Transverse colon (tissue), 4 donors: ENCODE results near the gene ANXA6. TPM values are rescaled to one million over a fixed set of nuclear protein-coding genes. Genes with fewer than 3 reads are reported as not detected.

Source experiments
- DNase-seq: peaks from one replicate; pipeline ENCODE4 v3.0.0-alpha.2; 2019
- H3K27ac ChIP-seq, 4 donors: fragments of 200-600 bp; sonication (generic); 2 replicates each; pipeline ENCODE4 v1.5.1; 2016 to 2018; ENCODE audit warnings: inconsistent platforms in 4 of 4
- H3K27me3 ChIP-seq: fragments of 200-600 bp; sonication (generic); 2 replicates; pipeline ENCODE4 v1.5.1; 2017; ENCODE audit warnings: inconsistent platforms
- H3K36me3 ChIP-seq, 4 donors: fragments of 200-600 bp; sonication (generic); 2 replicates each; pipeline ENCODE4 v1.5.1; 2017 to 2019; ENCODE audit warnings: inconsistent platforms in 4 of 4
- H3K4me1 ChIP-seq, 4 donors: fragments of 200-600 bp; sonication (generic); 2 replicates each; pipeline ENCODE4 v1.5.1; 2017 to 2020; ENCODE audit warnings: inconsistent platforms in 4 of 4
- H3K4me3 ChIP-seq, 4 donors: fragments of 200-600 bp; sonication (generic); 1 replicate in 1 of 4; 2 replicates in 3 of 4; pipeline versions ENCODE4 v1.5.1 to v1.6.1; 2017 to 2019; ENCODE audit warnings: inconsistent platforms in 4 of 4
- H3K9me3 ChIP-seq, 2 donors: fragments of 200-600 bp; sonication (generic); 2 replicates each; pipeline ENCODE4 v1.5.1; 2017 to 2019; ENCODE audit warnings: inconsistent platforms in 2 of 2
- CTCF ChIP-seq, 5 experiments: fragments of 200-600 bp in 3 of 5; fragments of 450-650 bp in 2 of 5; sonication (generic) in 3 of 5; IDR thresholded peaks; 1 replicate in 2 of 5; 2 replicates in 3 of 5; pipeline ENCODE4 v1.5.1; 2016 to 2017; ENCODE audit warnings: antibody characterized with exemption in 5 of 5, inconsistent platforms in 3 of 5, mild to moderate bottlenecking in 2 of 5, moderate library complexity in 1 of 5
- EP300 ChIP-seq: sonication (generic); formaldehyde crosslinking; IDR thresholded peaks from one replicate; pipeline ENCODE4 v1.6.1; 2017; ENCODE audit warnings: antibody characterized with exemption, low read depth
- POLR2A ChIP-seq: fragments of 450-650 bp; IDR thresholded peaks from one replicate; pipeline ENCODE4 v1.6.1; 2016; ENCODE audit warnings: antibody characterized with exemption, mild to moderate bottlenecking, moderate library complexity
- POLR2AphosphoS5 ChIP-seq, 3 donors: sonication (generic); formaldehyde crosslinking; IDR thresholded peaks; one replicate each; pipeline ENCODE4 v1.6.1; 2016; ENCODE audit warnings: antibody characterized with exemption in 3 of 3
- WGBS, 2 donors: methylation state at CpG; one replicate each; pipeline ENCODE4 v1.1.5; 2018; ENCODE audit warnings: low coverage in 1 of 2; 5-methylcytosine and 5-hydroxymethylcytosine counted together
- in situ Hi-C, 4 donors: fragments of 200-750 bp; cut with MboI; loops; one replicate each; pipeline versions ENCODE4 v1.15.0 to v1.15.1; 2017; ENCODE audit warnings: low sequenced_read_pairs in 3 of 4, low pct_ligation_motif_present in 1 of 4, low pct_unique_long_range_greater_than_20kb in 1 of 4
- intact Hi-C: fragments of 100-400 bp; cut with DNase I; formaldehyde crosslinking; loops from one replicate; pipeline ENCODE4 v1.15.1; 2023; ENCODE audit warnings: low total_unique reads
- total RNA-seq, 4 donors: library from RNA; depleted of rRNA; stranded (reverse); fragments of >200 nt; gene quantifications; one replicate each; pipeline ENCODE4 v1.1.0, GENCODE V29; 2016

The ANXA6 gene
- total RNA-seq, 4 donors from 2014 or later: 19.1 to 79.0 (median 55.3) TPM

GRCh38 chr5:151183456-151184245 lies 26.1 kb upstream of the ANXA6 start:
- H3K9me3 ChIP-seq: no peaks in the 10 kb centered on the region
- H3K4me3 ChIP-seq: no peak overlapping the region
- in situ Hi-C loops: no loop called here
- intact Hi-C loops: no loop called here
- H3K27me3 ChIP-seq: no peaks in the 10 kb centered on the region
- H3K27ac ChIP-seq: no peak overlapping the region
- TF ChIP-seq POLR2AphosphoS5 (IDR thresholded peaks at IDR 0.05): no peak
- no peak for TF ChIP-seq CTCF (IDR thresholded peaks at IDR 0.05)
- no peak for TF ChIP-seq EP300
- TF ChIP-seq POLR2A: no peak
- H3K4me1 ChIP-seq: no peaks in the 10 kb centered on the region
- no peak for DNase-seq
- WGBS, 2 donors: 92 to 100% methylated on average over 1 to 6 of the region's 7 CpGs
- peaks cover 0 to 5% (median 0%) of the 10 kb centered on the region in 4 donors for H3K36me3 ChIP-seq

- WGBS, 2 donors: 92% methylated on average over 8 of the region's 8 CpGs; no CpG with 5 or more reads in 1 of the 2 donors
- in situ Hi-C loops: no loop called here
- Histone ChIP-seq H3K4me1 (no peaks in the 10 kb centered on the region), H3K27me3 (no peaks in the 10 kb centered on the region), H3K4me3 (no peak overlapping the region), H3K27ac (no peak overlapping the region), H3K9me3 (no peaks in the 10 kb centered on the region), H3K36me3 (peaks cover 0 to 5% (median 0%) of the 10 kb centered on the region in 4 donors)
- intact Hi-C loops: no loop called here
- TF ChIP-seq EP300: no peak
- no peak for TF ChIP-seq CTCF (IDR thresholded peaks at IDR 0.05)
- TF ChIP-seq POLR2AphosphoS5 (IDR thresholded peaks at IDR 0.05): no peak
- no peak for DNase-seq
These were observed 25.4 kb upstream of the ANXA6 start for GRCh38 chr5:151182976-151183375.

GRCh38 chr5:151182524-151182900 lies 24.9 kb upstream of the ANXA6 start:
- Histone ChIP-seq H3K27me3 (no peaks in the 10 kb centered on the region), H3K36me3 (peaks cover 0 to under 1% (median 0%) of the 10 kb centered on the region in 4 donors), H3K4me3 (no peak overlapping the region), H3K9me3 (no peaks in the 10 kb centered on the region), H3K27ac (no peak overlapping the region), H3K4me1 (no peaks in the 10 kb centered on the region)
- 89 to 100% methylated on average over 1 to 4 of the region's 4 CpGs for whole genome bisulfite sequencing, 2 donors
- in situ Hi-C loops: no loop called here
- TF ChIP-seq POLR2AphosphoS5 (IDR thresholded peaks at IDR 0.05): no peak
- no peak for TF ChIP-seq EP300
- TF ChIP-seq POLR2A: no peak
- no peak for TF ChIP-seq CTCF (IDR thresholded peaks at IDR 0.05)
- intact Hi-C loops: no loop called here
- no peak for DNase-seq

- no peaks in the 10 kb centered on the region for H3K36me3 ChIP-seq
- 85 to 100% methylated on average over 1 to 4 of the region's 4 CpGs for WGBS, 2 donors
- no peak for DNase-seq
- in situ Hi-C loops: no loop called here
- intact Hi-C loops: no loop called here
- no peak for TF ChIP-seq EP300
- TF ChIP-seq POLR2AphosphoS5 (IDR thresholded peaks at IDR 0.05): no peak
- TF ChIP-seq POLR2A: no peak
- TF ChIP-seq CTCF (IDR thresholded peaks at IDR 0.05): no peak
- no peak overlapping the region for H3K27ac ChIP-seq
- no peaks in the 10 kb centered on the region for H3K4me1 ChIP-seq
- no peak overlapping the region for H3K4me3 ChIP-seq
- H3K9me3 ChIP-seq: no peaks in the 10 kb centered on the region
- H3K27me3 ChIP-seq: no peaks in the 10 kb centered on the region
These were observed 24.4 kb upstream of the ANXA6 start for GRCh38 chr5:151181818-151182523.
